GM23248 (cell line): ENCODE results near the gene CHST9.

Experiments
- EZH2 ChIP-seq: fragments of 200-600 bp; sonication (generic); IDR thresholded peaks from 2 replicates; pipeline ENCODE4 v1.6.1; 2018; ENCODE audit warnings: antibody characterized with exemption, mild to moderate bottlenecking; ENCODE audit not compliant: insufficient read depth, poor library complexity, severe bottlenecking
- EZH2phosphoT487 ChIP-seq: fragments of 200-600 bp; sonication (generic); IDR thresholded peaks from 2 replicates; pipeline ENCODE4 v1.6.1; 2018; ENCODE audit warnings: antibody characterized with exemption, moderate library complexity, mild to moderate bottlenecking, low read depth; ENCODE audit not compliant: insufficient read depth

- TF ChIP-seq EZH2phosphoT487 (no peak), EZH2 (no peak)
Measured at GRCh38 chr18:26868968-26869586, 316.0 kb downstream of the CHST9 start.
